HUES64 (cell line): ENCODE data around the gene LRRN2.

Source experiments
- H3K27ac ChIP-seq: 2 replicates; pipeline ENCODE4 v1.7.0; 2013; ENCODE audit warnings: low read depth, low read length, inconsistent platforms
- H3K27me3 ChIP-seq: 2 replicates; pipeline ENCODE4 v1.6.1; 2013; ENCODE audit warnings: mild to moderate bottlenecking, low read length; ENCODE audit not compliant: insufficient read depth
- H3K36me3 ChIP-seq: 2 replicates; pipeline ENCODE4 v1.6.1; 2013; ENCODE audit warnings: mild to moderate bottlenecking, low read length; ENCODE audit not compliant: insufficient read depth
- H3K4me1 ChIP-seq: 2 replicates; pipeline ENCODE4 v1.6.1; 2013; ENCODE audit warnings: mild to moderate bottlenecking, low read length, moderate library complexity; ENCODE audit not compliant: insufficient read depth
- H3K4me3 ChIP-seq: 2 replicates; pipeline ENCODE4 v1.5.1; 2013; ENCODE audit warnings: mild to moderate bottlenecking, low read length, moderate library complexity
- H3K9ac ChIP-seq: 2 replicates; pipeline ENCODE4 v1.6.1; 2013; ENCODE audit warnings: mild to moderate bottlenecking, low read depth, low read length
- H3K9me3 ChIP-seq: 2 replicates; pipeline ENCODE4 v1.6.1; 2013; ENCODE audit warnings: low read depth, low read length; ENCODE audit not compliant: insufficient read depth
- WGBS: fragments of 150-250, 120-280 bp; methylation state at CpG from one replicate; pipeline ENCODE4 v1.1.7; 2013; ENCODE audit warnings: missing lambda C conversion rate; 5-methylcytosine and 5-hydroxymethylcytosine counted together

Gene LRRN2

GRCh38 chr1:204711947-204712701 is 26.6 kb upstream of the LRRN2 start:
- H3K9me3 ChIP-seq, result no peaks in the 10 kb centered on the region
- peaks cover 76% of the 10 kb centered on the region for H3K27me3 ChIP-seq
- H3K4me3 ChIP-seq, result no peak overlapping the region
- H3K27ac ChIP-seq, result no peak overlapping the region
- no peak overlapping the region for H3K9ac ChIP-seq
- H3K4me1 ChIP-seq, result peaks cover 67% of the 10 kb centered on the region
- no peaks in the 10 kb centered on the region for H3K36me3 ChIP-seq
- 38% methylated on average over 23 of the region's 23 CpGs for WGBS

GRCh38 chr1:204711103-204711946 is 25.8 kb upstream of the LRRN2 start:
- Histone ChIP-seq H3K9me3 (no peaks in the 10 kb centered on the region), H3K4me3 (peak overlapping the region; percentile 0; the same call in 1 of the 2 replicates), H3K27me3 (peaks cover 74% of the 10 kb centered on the region), H3K36me3 (no peaks in the 10 kb centered on the region), H3K4me1 (peaks cover 75% of the 10 kb centered on the region), H3K27ac (peak overlapping the region; percentile 87; the same call in 1 of the 2 replicates), H3K9ac (no peak overlapping the region)
- 22% methylated on average over 15 of the region's 16 CpGs for WGBS

GRCh38 chr1:204709960-204710912 is 24.7 kb upstream of the LRRN2 start:
- no peaks in the 10 kb centered on the region for H3K9me3 ChIP-seq
- no peaks in the 10 kb centered on the region for H3K36me3 ChIP-seq
- peaks cover 79% of the 10 kb centered on the region for H3K4me1 ChIP-seq
- peaks cover 83% of the 10 kb centered on the region for H3K27me3 ChIP-seq
- peak overlapping the region; percentile 87; the same call in 1 of the 2 replicates for H3K27ac ChIP-seq
- H3K4me3 ChIP-seq, result 0 out of 2 replicates have a peak overlapping the region, but pooled peaks have one; percentile 6
- WGBS, result 5% methylated on average over 11 of the region's 11 CpGs
- H3K9ac ChIP-seq, result peak overlapping the region; percentile 30; the same call in 1 of the 2 replicates

- Histone ChIP-seq H3K4me3 (no peak overlapping the region), H3K27me3 (peaks cover 80% of the 10 kb centered on the region), H3K36me3 (no peaks in the 10 kb centered on the region), H3K9ac (no peak overlapping the region), H3K9me3 (no peaks in the 10 kb centered on the region), H3K4me1 (peaks cover 73% of the 10 kb centered on the region), H3K27ac (no peak overlapping the region)
- 79% methylated on average over 3 of the region's 3 CpGs for WGBS
Observed at GRCh38 chr1:204709021-204709420, 23.5 kb upstream of the LRRN2 start.

- WGBS, result 51% methylated on average over 11 of the region's 11 CpGs
- Histone ChIP-seq H3K9ac (no peak overlapping the region), H3K4me3 (no peak overlapping the region), H3K27me3 (peaks cover 59% of the 10 kb centered on the region), H3K9me3 (no peaks in the 10 kb centered on the region), H3K36me3 (no peaks in the 10 kb centered on the region), H3K4me1 (peaks cover 57% of the 10 kb centered on the region), H3K27ac (no peak overlapping the region; the same call in 1 of the 2 replicates)
Observed at GRCh38 chr1:204706838-204707509, 21.4 kb upstream of the LRRN2 start.

GRCh38 chr1:204705888-204706837 is 20.6 kb upstream of the LRRN2 start:
- Histone ChIP-seq H3K9ac (no peak overlapping the region), H3K4me3 (no peak overlapping the region), H3K36me3 (no peaks in the 10 kb centered on the region), H3K27ac (no peak overlapping the region; the same call in 1 of the 2 replicates), H3K4me1 (peaks cover 50% of the 10 kb centered on the region), H3K27me3 (peaks cover 51% of the 10 kb centered on the region), H3K9me3 (no peaks in the 10 kb centered on the region)
- WGBS, result 60% methylated on average over 10 of the region's 11 CpGs

GRCh38 chr1:204705493-204705811 is 19.9 kb upstream of the LRRN2 start:
- WGBS, result 87% methylated on average over 5 of the region's 5 CpGs
- no peak overlapping the region for H3K4me3 ChIP-seq
- no peak overlapping the region for H3K9ac ChIP-seq
- no peaks in the 10 kb centered on the region for H3K36me3 ChIP-seq
- peaks cover 48% of the 10 kb centered on the region for H3K27me3 ChIP-seq
- H3K9me3 ChIP-seq, result no peaks in the 10 kb centered on the region
- no peak overlapping the region for H3K27ac ChIP-seq
- H3K4me1 ChIP-seq, result peaks cover 42% of the 10 kb centered on the region

GRCh38 chr1:204704794-204705492 is 19.4 kb upstream of the LRRN2 start:
- Histone ChIP-seq H3K4me1 (peaks cover 40% of the 10 kb centered on the region), H3K9ac (no peak overlapping the region), H3K4me3 (no peak overlapping the region), H3K27ac (no peak overlapping the region), H3K9me3 (no peaks in the 10 kb centered on the region), H3K36me3 (no peaks in the 10 kb centered on the region), H3K27me3 (peaks cover 46% of the 10 kb centered on the region)
- WGBS, result 94% methylated on average over 4 of the region's 4 CpGs

GRCh38 chr1:204703826-204704612 is 18.5 kb upstream of the LRRN2 start:
- 91% methylated on average over 16 of the region's 16 CpGs for WGBS
- H3K4me1 ChIP-seq, result peaks cover 31% of the 10 kb centered on the region
- no peaks in the 10 kb centered on the region for H3K36me3 ChIP-seq
- no peaks in the 10 kb centered on the region for H3K9me3 ChIP-seq
- no peak overlapping the region for H3K27ac ChIP-seq
- H3K4me3 ChIP-seq, result no peak overlapping the region
- H3K27me3 ChIP-seq, result peaks cover 37% of the 10 kb centered on the region
- H3K9ac ChIP-seq, result no peak overlapping the region
